ENCODE results near the gene NLK. TPM values are rescaled to one million over a fixed set of nuclear protein-coding genes. Genes with fewer than 3 reads are reported as not detected.

Gene NLK
- polyA plus RNA-seq, 5 donors = 17.9 to 22.6 (median 19.7) TPM

DNA sequence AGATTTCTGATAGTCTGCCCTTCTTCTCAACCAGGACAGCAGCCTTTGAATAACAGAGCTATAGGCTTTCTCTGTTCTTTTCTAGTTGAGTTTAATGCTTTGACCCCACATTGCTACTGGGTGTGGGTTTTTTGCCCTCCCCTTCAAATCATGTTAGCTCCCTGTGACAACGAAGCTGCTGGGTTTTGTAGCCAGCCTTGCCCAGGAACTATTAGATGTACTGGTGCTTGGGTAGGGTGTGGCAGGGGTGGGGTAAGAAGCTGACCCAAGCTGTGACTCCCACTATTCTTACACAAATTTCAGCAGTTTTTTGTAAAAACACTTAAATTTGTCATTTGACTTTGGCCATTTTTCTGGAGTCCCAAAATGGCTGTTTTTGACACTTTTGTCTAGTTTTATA lies 69.7 kb downstream of the NLK start:
- DNase-seq = no peak

DNA sequence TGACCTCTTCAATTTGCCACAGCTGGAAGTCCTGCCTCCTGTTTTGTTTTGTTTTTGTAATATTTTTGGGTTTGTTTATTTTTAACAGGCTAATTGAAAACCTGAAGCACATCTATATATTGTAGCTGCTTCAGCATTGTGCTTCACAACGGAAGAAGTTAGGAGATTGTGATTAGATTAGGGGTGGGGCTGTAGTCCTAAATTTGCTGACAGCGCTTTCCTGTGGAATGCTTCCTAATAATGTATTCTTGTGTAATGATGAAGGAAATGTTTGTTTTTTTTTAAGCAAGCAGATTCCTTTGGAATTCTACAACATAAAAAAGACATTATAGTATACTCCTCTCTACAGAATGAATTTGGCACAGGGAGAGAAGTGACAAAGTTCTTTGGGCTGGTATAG lies 70.1 kb downstream of the NLK start:
- peak; percentile 55 to 65 for DNase-seq

DNA sequence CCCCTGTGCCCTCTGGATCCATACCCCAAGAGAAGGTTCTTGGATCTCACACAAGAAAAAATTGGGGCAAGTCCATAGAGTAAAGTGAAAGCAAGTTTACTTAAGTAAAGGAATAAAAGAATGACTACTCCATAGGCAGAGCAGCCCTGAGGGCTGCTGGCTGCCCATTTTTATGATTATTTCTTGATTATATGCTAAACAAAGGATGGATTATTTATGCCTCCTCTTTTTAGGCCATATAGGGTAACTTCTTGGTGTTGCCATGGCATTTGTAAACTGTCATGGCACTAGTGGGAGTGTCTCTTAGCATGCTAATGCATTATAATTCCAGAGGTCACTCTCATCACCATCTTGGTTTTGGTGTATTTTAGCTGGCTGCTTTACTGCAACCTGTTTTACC lies 70.8 kb downstream of the NLK start:
- DNase-seq = no peak

DNA sequence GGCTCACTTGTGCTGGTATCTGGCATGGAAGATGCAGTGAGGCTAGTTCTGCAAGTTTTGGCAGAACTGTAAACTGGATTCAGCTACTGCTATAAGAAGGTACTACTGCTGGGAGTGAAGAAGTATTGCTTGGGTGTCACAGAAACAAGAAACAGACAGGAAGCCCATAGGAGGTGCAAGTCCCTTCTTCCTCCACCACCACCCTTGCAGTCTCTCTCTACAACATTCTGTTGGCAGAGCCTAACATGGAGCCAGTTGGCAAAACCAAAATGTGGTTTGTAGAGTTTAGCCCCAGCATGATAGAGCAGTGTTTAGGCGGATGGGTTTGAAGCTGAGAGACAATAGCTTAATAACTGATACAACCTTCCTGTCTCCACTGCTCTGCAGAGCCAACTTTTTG lies 72.6 kb downstream of the NLK start:
- DNase-seq = no peak

DNA sequence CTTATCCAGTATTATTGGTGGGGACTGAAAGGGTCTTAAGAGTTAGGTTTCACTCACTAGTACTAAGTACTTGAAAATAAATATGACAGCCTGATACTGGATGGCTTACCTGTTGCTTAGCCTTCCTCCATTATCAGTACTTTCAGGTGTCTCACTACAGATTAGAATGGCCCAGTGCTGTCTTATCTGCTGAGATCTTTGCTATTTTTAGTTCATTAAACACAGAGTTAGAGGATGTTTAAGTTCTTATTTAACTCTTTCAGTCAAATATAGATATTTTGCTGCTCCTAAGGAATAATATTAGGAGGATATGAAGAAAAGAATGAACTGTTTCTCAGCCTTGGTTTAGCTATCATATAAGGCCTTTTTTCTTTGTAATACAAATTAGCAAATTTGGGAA lies 74.8 kb downstream of the NLK start:
- DNase-seq = no peak

DNA sequence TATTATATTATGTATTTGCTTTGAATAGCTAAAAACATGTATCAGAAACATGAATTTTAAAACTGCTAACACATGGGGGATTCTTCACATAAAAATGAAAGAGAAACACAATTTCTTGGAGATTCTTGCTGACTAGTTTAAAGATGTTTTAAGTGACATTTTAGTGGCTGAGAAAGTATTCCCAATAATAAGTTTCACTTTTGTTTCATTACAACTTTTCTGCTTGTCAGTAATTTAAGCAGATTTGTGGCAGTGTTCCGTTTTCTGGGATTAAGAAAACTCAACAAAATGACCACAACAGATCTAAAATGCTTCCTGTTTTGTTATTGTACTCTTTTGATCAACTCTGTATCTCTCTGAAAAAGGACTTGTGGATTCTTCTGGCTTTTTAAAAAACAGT lies 75.9 kb downstream of the NLK start:
- DNase-seq = no peak

DNA sequence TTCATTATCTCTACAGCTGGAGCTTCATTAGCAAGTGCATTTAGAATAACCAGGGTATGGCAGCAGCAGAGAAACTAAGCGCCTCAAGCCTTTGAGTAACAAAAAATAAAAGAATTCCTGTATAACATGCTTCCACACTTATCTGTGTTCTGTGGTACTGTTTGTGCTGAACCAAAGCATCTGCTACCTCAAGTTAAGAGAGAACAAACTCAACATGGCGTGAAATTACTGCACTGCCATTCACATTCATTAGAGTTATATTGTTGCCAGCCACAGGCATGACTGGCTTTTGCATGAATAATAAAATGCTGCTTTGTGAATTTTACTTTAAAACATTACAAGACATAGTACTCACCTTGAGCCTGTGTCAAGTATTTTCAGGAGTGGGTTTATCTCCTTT lies 76.6 kb downstream of the NLK start:
- DNase-seq = no peak

DNA sequence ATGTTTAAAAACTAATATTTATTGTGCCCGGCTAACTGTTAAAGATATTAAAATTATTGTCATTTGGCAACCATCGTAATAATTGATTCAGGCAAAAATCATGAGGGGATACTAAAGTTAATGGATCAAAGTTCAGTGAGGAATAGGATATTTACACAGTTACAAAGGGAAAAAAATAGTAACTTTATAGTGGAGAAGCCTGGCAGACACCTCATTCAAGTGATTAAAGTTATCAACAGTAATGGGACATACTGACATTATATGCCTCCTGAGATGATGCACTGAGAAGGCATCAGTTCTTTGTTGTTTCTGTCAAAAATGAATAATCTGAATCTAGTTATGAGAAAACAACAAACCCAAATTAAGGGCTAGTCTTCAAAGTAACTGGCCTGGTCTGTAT lies 77.1 kb downstream of the NLK start:
- no peak for DNase-seq

DNA sequence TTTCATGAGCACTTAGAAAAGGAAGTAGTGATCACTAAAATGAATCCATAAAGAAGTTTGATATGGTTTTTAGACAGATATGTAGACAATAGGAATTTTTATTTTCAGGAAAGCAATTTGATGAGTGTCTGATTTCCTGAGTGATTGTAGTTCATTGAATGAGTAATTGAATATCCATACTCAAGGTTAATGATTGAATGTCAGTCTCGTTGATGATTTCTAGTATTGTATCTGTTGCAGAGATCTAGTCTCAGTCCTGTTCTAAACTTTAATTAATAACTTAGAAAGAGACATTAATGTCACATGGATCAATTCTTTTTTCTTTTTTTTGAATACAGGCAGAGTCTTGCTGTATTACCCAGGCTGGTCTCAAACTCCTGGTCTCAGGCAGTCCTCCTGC lies 78.3 kb downstream of the NLK start:
- no peak for DNase-seq

DNA sequence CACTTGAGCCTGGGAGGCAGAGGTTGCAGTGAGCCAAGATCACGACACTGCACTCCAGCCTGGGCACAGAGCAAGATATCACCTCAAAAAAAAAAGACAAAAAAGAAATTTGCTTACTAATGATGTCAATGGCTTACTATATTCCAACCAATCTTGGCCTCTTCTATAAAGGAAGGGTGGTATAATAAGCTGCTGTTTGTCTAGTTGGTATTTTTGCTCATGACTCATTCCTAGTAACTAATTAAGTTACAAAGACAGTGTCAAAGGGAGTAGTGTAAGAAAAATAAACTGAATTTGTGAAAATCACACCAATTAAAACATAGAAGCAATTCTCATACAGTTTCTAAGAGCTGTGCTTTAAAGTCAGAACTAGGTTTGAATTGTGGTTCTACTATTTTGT lies 82.5 kb downstream of the NLK start:
- no peak for DNase-seq

DNA sequence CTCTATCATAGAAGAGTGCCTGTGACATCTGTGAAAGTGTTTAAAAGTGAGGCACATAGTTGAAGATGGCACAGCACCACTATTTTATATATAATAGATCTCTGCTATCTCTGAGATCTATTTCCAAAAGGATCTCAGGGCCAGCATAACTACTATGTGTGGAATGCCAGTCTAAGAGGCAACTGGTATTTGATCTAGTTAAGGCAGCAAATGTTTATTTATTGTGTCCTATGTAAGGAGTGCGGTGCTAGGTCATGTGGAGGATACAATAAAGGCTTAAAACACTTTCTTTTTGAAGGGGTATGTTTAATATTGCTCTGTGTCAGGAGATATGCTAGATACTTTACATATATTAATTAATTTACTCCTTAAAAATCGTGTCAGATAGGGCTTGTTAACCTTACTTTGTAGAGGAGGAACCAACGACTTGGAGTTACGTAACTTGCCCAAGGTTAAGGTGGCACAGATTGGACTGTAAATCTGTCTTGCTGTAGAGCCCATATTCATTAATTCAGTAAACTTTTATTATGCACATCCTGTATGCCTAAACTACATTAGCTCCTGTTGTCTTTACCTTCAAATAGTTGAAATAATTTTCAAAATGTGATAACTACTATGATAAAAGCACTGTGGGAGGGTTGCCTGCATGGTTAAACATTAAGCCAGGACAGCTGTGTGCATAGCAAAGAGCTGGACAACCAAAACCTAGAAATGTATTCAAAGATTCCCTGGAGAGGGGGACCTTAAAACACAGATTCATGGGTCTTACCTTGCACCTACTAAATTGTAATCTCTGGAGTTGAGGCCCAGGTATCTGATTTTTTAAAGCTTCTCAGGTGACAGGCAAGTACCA lies 83.3 kb downstream of the NLK start:
- DNase-seq = no peak

DNA sequence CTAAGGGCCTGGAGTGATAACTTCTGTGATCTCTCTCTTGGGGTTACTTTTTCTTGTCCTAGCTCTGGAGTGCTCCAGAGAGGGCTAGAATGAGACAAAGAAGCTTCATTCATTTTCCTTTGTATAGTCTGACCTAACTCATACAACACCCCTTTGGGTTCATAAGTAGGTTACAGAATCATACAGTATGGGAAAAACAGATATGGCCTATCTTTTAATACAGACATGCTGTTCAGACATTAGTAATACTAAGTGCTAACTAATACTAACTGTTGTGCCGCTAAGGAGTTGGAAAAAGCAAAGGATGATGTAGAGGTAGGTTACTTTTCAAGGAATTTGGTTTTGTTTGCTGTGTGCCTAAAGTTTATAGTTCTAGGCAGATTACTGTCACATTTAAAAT lies 84.7 kb downstream of the NLK start:
- DNase-seq = no peak

DNA sequence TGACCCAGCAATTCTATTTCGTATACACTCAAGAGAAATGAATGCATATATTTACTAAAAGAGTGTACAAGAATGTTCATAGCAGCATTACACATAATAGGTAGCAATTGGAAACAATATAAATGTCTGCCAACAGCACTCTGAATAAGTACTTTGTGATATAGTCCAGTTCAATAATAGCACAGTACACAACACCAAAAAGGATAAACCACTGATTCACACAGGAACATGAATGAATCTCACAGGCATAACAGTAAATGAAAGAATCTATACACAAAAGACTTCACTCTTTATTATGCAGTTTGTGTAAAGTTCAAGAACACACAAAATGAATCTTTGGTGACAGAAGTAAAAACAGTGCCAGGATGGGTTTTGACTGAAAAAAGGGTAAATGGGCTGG lies 86.3 kb downstream of the NLK start:
- no peak for DNase-seq

DNA sequence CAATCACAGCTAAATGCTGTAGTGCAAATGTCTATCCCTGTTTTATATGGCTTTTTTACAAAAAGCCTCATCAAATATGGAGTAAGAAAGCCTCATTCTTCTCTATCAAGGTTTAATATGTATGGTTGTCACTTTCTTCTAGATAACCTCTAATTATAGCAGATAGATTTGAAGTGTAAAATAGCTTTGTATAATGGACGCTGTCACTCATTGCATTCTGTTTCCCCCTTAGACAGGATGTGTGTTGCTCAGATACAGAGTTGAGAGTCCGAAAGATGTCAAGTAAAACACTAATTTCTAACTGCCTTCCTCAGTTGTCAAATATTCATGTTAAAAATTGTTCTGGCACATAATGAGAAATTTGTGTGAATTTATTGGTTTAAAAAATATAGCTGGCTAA lies 88.0 kb downstream of the NLK start:
- no peak for DNase-seq

DNA sequence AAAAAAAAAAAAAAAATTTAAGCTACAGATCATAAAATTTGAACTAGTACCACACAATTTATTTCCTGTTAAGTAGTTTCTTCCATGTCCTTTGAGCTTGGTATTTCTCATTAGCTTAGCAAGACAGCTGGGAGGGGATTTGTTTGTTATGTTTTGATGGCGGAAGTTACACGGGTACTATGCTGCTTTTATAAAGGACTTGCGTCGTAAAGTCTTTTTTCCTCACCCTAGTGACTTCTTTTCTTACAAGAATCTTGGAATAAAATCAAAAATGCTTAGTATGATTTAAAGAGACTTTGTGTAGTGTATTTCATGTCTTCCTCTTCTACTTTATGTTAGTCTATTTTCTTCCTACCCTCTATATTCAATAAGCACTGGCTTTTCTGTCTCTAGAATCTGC lies 89.1 kb downstream of the NLK start:
- DNase-seq = no peak

DNA sequence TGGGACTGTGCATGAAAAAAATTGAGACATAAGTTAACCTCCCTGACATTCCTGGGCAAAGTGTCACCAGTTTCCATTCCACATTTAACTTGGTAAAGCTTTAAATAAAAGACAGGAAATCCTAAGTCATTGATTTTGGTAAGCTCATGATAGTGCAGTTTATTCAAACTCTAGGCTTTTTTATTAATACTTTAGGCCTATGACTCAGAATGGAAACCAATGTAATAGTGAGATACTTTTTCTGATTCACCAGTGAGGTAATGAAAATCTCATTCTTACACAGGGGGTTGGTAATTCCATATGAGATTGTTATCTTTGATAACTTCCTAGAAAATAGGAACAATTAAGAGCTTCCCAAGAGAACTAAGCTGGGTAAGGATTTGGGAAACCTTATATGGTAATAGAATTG lies 91.1 kb downstream of the NLK start:
- no peak for DNase-seq

DNA sequence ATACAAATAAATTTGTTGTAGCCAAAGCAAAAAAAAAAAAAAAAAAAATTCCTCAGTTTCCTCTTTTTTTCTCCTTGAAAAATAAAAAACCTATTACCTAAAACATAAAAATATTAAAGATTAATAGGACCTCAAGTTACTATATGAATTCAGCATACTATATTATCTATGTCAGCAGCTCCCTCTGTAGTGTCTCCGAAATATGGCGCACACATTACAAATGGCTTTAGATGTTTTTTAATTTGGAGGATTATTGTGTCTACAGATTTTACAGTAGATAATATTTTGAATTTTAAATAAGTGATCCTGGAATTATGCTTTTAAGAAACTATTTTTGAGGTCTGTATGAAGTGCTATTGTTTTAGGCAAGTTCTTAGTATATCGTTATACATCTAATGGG lies 94.4 kb downstream of the NLK start:
- no peak for DNase-seq

DNA sequence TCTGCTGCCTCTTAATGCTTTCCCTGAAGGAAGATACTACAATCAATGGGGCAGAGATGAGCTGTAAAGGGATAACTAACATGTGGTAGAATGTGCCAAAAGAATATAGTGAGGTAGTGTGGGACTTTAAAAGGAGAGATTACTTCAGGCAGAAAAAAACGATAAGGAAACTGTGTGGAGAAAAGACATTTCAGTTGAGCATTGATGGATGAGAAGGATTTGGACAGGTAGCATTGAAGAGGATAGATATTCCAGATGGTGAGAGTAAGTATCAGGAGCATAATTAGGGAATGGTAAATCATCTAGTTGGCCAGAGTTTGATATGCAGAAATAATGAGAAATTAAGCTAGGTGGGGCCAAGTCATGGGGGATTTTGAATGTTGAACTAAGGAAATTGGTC lies 97.3 kb downstream of the NLK start:
- no peak for DNase-seq

DNA sequence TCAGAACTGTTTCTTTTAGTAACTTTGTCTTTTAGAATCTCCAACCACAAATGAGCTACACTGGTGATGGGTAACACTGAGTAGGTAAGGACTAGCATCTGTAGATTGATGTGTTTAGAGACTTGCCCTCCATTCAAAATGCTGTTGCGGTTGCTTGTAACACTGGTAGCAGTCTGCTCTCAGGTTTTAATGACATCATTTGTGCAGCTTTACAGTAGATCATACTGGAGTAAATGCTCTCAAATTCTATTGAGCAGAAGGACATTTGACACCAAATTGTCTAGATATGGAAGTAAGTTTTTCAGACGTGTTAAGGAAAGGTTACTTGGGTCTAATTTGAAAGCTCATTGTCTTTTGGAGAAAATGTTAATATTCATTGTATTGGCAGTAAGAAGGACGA lies 98.8 kb downstream of the NLK start:
- no peak for DNase-seq

DNA sequence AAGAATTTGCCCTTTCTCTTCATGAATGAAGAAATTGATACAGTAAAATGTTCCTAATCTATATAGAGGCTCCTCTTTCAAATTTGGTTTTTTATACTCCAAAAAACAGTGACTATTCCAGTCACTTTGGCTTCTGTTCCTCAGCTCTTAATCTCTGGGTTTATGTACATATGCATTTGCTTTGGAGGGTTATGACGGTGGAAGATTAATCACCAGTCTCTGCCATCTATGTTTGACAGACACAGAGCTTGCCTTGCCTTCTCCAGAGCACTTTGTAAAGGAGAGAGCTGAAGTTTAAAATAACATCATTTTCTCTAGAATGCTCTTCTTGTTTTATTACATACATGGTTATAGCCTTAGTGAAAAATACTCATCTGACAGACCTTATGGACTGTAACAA lies 99.3 kb downstream of the NLK start:
- no peak for DNase-seq

DNA sequence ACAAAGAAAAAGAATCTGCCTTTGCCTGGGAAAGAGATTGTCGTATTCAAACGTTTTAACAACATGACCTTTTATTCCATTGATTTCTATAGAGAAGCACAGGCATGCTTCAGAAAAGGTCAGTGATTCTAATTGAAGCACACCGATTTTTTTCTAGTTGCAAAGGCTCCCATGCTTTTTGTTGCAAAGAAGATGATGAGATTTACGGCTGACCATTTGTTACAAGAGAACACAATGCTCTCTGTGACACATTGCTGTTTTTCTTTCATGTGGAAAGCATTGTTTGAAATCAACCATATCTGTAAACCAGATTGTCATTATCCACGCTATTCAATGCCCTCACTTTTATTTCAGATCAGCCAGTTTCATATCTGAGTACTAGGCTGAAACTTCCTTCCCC lies 99.8 kb downstream of the NLK start:
- no peak for DNase-seq

DNA sequence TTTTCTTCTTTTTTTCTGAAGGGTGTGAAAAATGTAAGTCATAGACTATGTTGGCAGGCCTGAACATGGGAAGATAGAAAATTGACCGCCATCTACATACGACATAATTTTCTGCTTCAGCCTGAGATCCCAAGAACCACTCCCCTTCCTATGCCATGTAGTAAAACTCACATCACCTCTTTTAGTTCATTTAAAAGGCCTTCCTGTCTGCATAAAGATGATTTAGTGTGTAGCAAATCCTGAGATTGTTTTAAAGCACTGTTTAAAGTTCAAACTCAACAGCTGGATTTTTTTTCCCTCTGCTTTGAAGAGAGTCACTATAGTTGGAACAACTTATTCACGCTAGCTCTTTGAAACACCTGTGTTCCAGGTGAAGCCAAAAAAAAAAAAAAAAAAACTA lies 101.5 kb downstream of the NLK start:
- DNase-seq = no peak

DNA sequence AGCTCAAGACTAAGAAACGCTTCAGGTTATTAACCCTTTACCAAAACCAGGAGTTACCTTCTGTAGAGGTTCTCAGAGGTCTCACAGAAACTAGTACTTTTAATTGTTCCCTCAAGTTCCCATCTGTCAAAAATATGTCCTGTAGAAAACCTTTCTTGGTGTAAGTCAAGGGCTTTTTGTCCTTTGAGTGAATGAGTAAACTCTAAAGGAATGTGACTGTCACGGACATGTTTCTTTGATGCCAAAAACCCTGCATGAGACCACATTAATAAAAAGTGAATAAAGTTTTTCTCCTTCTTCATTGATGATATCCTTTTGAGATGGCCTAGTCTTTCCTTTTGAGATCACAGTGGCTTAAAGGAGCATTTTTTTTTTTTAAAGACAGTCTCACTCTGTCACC lies 102.9 kb downstream of the NLK start:
- no peak for DNase-seq

DNA sequence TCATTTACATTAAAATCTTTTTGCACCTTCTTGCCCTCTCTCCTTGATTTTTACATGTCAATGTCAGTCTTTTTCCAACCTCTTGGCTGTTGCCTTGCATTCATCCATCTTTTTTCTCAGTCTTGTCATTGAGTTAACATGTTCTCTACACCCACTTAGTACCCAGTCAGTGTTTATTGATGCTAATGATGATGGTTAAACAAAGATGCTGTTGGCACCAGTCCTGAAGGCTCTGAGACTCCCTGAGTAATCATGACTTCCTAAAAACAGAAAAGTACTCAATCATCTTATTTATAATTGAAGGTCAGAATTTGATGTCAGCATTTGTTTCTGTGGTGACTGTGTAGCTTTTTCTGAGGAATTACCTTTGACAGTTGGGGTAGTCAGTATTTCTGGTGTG lies 104.5 kb downstream of the NLK start:
- no peak for DNase-seq
